Glomerular endothelial cell (primary cell): Measurements from ENCODE around the gene KCNA3. TPM values are rescaled to one million over a fixed set of nuclear protein-coding genes. Genes with fewer than 3 reads are reported as not detected.

Source experiments
- DNase-seq: peaks from one replicate; pipeline ENCODE4 v3.0.0-alpha.2; 2011; ENCODE audit warnings: low read depth, low spot score; ENCODE audit errors: extremely low read depth
- total RNA-seq: library from RNA; depleted of rRNA; stranded (reverse); fragments of >200 nt; gene quantifications from 2 replicates; pipeline ENCODE4 v1.2.3, GENCODE V29; 2015

The KCNA3 gene
- total RNA-seq, result not detected in 2 replicates

DNA sequence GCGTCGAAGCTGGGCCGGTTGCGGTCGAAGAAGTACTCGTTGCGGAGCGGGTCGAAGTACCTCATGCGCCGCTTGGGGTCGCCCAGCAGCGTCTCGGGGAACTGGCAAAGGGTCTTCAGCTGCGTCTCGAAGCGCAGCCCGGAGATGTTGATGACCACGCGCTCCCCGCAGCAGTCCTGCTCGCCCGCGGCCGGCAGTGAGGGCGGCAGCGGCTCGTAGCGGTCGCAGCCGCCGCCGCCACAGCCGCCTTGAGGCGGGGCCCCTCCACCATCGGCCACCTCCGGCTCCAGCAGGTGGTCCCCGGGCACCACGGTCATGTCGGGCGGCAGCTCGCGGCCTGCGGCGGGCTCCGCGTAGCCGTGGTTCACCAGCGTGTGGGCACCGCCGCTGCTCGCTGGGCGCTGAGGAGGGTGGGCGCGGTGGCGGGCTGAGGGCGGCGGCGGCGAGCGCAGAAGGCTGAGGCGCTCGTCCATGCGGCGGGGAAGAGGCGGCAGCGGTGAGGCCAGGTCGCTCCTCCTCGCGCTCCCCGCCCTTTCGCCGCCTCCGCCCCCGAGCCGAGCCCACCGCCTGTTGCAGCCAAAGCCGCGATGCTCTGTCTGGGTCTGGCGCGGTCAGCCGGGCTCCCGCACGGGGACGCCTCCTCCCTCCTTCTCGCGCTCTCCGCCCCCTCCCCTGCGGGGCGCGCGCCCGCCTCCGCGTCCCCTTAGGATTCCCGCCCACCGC lies at the start of gene KCNA3:
Gene KCNA3 (minus strand): TSS at position 604 of the 723 bp plus-strand sequence. CDS start 131 bp downstream, at position 473.
- no peak for DNase-seq

DNA sequence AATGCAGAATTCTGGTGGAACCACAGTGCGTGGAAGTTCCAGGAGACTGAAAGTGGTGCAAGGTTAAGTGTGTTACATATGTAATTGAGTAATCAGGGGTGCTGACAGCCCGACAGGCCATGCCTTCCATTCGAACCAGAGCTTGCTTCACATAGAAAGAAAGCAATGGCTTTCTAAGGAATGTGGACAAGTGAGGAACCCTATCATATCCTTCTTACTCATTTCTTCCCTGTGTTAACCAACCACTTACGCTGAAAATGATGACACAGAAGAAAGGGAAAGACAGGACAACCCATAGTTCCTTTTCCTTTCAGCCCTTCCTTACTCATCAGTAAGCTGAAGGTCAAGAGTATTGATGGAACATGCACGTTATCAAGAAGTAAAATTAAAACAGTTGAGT lies 48.1 kb upstream of the KCNA3 start:
- no peak for DNase-seq

DNA sequence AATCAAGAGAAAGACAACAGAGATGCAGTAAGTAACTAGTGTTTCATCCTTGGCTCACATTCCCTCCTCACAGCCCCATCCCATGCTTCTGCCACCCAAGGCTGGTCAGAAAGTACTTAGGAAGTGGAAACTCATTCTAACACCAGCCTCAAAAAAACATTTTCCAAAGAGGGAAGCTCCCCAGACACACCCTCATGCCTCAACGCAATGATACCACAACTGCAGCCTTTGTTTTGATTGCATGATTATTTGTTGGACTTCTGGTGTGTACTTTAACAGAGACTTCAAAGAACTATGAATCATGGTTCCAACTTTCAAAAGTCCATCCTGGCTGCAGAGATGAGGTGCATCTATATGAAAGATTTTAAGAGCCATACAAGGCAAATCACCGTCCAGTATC lies 45.2 kb upstream of the KCNA3 start:
- no peak for DNase-seq

DNA sequence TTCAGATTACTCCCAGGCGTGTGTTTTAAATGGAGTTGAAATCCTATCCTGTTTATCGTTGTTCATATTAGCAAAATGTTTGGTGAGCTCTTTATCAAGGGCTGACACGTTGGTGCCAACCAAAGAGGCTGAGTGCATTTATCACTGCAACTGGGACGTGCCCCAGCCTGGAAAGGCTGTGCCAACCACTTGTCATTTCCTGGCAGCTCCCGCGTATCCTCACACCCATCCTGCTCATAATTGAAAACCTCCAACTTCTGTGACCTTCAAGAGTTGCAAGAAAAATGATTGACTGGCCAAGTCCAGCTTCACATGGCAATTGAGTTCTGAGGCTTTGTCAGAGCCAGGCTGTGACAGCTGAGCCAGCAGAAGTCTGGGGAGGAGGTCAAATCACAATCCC lies 43.7 kb upstream of the KCNA3 start:
- DNase-seq, result no peak

DNA sequence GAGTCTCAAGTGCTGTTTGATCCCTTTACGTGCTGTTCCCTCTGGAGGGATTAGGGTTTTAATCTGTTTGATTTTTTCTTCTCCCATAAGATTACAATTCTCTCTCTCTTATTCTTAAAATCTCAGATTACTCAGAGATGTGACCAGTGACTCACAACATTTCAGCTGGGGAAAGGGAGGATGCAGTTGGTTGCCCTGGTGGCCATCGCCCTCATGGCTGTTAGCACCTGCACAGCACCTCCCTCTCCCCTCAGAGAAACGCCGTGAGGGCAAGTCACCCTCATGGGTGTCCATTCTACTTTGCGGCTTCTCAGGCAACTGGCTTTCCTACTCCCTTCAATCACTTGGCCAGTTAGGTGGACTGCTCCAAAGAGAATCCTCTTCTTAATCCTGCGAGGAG lies 42.4 kb upstream of the KCNA3 start:
- no peak for DNase-seq

DNA sequence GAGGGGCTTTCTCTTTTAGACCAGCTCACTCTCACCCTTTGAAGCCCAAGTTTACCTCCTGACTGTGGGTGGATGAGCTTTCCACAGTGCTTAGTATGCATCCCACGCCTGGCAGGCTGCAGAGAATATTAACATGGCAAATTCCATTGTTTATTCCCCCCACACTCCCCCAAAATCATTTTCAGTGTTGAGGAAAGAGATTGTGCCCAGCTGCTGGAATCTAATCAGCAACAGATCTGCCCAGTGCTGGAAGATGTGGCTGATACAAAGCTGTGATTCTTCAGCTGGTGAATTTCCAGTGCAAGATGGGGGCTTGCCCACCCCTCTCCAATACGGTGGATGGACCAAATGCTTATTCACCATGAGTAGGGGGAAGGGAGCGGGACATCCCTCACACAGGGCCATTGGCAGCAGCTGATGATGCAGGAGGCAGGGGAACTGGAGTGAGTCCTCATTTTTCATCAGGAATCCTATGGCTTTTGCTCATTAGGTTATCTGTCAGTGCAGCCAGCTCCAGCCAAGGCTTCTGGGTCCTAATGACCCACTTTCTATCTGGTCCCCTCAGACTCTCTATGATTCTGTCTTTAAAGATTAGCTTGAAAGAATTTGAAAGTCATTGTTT lies 39.7 kb upstream of the KCNA3 start:
- DNase-seq, result no peak

DNA sequence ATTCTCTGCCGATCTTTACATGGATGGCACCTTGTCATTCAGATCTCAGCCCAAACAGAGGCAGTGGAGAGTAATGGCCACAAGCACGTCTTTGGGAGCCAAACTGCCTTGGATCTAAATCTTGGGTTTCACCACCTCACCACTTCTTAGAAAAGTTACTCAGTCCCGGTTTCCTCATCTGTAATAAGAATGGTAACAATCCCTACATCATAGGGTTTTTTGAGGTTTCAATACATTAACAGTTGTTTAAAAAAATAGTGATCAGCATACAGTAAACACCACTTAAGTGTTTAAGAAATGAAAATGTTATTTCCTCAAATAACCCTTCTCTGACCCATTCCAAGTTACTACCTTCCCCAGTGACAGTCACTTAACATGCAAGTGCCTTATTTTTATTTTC lies 38.5 kb upstream of the KCNA3 start:
- no peak for DNase-seq

DNA sequence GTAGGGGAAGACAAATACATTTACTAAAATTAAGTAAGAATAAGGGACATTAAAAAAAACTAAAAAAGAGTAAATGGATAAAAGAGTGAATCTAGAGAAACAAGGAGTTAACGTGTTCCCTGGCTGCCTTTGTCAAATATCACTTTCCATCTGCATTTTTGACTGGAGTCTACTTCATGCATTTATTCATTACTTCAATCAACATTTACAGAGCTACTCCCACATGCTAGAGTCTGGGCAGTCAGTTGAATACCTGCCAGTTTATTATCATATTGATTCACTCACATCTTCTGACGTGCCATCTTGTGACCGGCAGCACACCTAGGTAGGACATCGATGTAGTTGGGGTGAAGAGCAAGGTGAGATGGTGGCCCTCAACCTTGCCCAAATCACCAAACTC lies 35.6 kb upstream of the KCNA3 start:
- no peak for DNase-seq

DNA sequence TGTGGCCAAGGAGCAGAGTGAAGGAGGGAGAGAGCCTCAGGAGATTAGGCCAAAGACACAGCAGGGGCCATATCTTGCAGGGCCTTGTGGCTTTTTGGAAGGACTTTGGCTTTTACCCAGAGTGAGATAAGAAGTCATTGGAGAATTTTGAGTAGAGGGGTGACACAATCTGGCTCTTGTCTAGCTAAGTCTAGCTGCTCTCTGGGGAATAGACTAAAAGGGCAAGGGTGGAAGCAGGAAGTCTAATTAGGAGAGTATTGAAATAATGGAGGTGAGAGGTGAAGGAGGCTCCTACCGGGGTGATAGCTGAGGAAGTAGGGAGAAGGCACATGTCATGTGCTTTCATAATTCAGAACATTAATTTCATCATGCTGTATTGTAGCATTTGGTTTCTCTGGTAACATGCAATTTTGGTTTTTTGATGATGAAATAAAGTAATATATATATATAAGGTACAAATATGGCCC lies 34.3 kb upstream of the KCNA3 start:
- DNase-seq, result no peak

DNA sequence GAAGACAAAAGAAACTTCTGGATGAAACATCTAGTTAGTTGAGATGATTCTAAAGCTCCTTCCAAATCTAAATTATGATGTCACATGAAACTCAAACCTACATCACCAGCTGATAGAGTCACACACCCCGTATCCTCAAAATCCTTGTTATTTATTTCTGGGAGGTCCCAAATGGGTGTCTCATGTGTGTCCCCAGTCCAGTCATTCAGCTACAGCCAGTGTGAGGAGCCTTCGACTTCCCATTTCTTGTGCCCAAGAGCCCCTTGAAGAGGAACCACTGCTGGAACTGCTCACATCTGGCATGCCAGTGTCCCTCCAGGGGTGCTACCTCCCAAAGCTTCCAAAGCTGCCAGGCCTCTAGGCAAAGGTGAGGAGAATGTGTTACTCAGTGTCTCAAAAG lies 32.5 kb upstream of the KCNA3 start:
- no peak for DNase-seq

DNA sequence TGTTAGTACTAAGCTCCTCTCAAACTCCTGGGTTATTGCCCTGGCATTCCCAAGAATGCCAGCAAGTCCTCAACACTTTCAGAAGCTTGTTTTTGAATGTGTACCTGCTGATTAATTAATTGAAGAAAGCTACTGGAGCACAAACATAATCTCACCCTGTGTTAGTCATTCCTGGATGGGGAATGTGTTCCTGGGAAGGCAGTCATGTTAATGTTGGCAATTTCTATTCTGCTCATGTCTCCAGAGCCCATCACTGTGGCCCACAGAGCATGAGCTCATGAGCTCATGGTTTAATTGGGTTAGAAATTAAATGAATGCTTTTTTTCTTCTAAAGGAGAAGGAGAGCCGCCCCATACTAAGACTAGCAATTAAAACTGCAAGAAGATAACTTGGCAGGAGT lies 31.9 kb upstream of the KCNA3 start:
- DNase-seq, result no peak

DNA sequence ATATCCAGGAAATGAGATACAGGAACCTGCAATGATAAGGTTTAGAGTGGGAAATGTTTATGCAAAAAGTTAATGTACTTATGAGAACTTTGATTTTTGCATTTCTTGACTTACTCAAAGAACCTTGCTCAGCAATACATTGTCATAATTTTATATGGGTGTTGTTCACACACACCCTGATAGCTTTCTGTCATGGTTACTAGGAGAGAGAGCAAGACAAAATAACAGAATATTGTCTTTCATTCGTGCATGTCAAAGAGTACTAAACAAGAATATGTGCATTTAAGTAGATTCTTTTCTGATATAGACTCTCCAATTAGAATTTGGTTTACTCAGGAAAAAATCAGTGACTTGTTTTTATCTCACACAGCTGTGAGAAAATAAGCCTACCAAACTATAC lies 27.5 kb upstream of the KCNA3 start:
- DNase-seq, result no peak

DNA sequence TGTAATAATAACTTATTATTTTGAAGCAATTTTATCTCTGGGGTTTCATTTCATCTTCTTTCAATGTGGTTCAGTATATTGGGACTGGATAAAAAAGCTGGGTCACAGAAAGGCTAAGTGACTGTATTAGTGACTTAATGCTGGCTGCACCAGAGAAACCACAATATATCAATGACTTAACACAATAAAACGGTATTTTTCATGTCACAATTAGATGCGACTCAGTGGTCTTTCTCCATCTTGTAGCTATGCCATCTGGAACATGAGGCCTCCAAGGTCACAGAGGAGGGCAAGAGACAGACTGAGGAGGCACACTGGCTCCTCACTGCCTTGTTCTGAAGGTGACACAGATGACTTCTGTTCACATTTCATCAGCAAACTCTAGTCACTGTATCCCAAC lies 26.0 kb upstream of the KCNA3 start:
- DNase-seq, result no peak

DNA sequence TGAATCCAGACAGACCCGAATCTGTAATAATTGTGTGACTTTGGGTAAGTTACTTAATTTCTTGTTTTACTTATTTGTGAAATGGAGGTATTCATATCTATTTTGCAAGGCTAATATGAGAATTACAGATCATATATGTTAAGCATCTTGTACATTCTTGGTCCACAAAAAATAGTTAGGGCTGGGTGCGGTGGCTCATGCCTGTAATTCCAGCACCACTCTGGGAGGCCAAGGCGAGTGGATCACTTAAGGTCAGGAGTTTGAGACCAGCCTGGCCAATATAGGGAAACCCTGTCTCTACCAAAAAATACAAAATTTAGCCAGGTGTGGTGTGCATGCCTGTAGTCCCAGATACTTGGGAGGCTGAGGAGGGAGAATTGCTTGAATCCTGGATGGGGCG lies 22.9 kb upstream of the KCNA3 start:
- DNase-seq, result no peak

DNA sequence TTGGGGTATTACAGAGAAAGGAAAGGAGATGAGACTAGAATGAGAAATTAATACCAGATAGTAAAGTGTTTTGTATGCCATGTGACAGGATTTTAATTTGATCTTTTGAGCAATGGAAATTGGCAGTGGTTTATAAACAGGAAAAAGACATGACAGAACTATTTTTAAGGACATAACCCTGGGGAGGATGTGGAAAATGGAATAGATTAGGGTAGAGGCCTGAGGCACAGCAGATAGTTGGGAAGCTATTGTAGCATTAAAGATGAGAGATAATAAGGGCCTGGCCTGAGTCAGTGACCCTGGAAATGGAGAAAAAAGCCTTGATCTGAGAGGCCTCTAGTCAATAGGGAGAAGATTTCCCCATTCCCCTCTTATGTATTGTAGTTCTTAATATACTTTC lies 22.1 kb upstream of the KCNA3 start:
- DNase-seq, result no peak

DNA sequence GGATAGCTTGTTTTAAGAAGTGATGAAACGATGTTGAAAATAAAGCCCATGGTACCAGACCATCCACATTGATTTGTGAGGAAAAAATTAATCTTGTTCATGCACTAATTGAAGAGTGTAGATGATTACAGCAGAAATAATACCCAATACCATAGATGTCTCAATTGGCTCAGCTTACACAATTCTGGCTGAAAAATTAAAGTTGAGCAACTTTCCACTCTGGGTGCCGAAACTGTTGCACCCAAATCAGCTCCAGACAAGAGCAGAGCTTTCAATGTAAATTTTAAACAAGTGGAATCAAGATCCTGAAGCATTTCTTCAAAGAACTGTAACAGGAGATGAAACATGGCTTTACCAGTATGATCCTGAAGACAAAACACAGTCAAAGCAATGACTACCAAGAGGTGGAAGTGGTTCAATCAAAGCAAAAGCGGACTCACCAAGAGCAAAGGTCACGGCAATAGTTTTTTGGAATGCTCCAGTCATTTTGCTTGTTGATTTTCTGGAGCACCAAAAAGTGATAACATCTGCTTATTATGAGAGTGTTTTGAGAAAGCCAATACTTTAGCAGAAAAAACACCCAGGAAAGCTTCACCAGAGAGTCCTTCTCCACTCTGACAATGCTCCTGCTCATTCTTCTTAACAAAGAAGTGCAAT lies 16.1 kb upstream of the KCNA3 start:
- no peak for DNase-seq

DNA sequence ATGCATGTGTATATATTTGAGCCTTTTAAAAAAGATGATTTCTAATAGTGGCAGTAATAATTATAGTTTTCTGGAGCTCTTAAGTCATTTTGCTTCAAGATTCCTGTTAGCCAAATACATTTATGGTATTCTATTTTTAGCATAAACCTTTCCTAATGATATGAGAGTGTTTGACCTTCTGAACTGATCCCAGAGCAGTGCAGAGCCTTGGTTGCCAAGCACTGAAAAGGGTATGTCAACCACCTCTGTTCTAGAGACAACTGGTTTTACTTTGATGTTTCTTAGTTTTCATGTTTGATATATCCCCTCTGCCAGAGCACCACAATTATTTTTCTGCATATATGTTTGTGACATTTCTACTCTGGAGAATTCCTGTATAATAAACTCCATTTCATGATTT lies 15.1 kb upstream of the KCNA3 start:
- no peak for DNase-seq

DNA sequence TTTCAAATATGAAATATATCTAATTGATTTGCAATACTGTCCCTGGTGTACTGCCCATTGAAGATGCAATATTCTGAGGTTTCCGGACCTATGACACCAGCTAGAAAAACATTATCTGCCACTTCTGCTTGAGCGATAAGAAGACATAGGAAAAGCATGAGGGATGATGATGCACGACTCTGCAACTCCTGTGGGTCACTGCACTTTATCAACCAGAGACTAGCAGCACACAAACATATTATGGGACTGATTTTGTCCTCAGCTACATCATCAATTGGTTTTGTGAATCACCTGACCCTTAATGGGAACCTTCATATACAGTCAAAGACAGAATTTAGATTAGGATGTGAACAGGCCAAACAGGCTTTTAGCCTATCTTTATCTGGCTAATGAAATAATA lies 13.8 kb upstream of the KCNA3 start:
- DNase-seq, result no peak

DNA sequence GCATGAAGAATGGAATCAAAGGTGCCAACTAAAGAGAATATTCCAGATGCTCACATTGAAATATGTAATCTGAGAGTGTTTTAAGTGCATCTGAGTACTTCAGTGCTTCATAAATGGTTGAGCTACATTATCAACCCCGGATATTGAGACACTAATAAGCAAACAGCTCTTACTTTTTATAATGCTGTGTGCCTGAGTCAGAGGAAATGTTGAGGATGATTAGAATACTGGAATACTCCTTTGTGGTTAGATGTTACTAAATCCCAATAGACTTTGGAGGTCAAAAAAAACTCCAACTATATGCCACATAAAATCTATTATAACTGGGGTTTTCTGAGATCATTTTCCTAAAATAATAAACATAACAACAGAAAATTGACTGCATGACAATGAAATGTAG lies 12.5 kb upstream of the KCNA3 start:
- DNase-seq, result no peak

DNA sequence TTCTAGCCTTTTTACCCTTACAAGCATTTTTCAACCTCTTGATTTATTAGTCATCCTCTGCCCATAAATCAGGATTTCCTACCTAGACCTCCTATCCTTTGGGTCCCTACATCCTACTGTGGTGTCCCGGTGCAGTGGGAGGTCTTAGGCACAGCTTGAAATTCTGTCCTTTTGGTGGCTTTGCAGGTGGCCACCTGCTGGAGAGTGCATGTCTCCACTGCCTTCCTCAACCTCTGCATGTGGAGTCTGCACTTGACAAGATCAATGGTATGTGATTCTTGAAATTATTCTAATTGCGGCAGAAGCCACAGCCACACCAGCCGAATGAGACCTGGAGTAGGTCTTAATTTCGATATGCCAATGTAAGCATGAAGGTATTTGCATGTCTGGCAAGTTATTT lies 11.4 kb upstream of the KCNA3 start:
- DNase-seq, result no peak

DNA sequence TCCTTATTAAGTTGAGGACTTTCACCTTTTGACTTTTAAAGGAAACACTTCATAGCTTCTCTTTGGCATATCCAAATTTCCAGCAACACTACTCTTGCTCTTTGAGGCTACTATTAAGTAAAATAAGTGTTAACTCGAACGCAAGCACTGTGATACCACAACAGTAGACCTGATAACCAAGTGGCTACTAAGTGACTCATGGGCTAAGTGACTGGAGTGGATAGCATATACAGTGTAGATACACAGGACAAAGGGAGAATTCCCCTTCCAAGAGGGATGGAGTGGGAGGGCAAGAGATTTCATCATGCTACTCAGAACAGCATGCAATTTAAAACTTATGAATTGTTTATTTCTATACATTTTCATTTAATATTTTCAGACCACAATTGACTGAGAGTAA lies 9.8 kb upstream of the KCNA3 start:
- no peak for DNase-seq

DNA sequence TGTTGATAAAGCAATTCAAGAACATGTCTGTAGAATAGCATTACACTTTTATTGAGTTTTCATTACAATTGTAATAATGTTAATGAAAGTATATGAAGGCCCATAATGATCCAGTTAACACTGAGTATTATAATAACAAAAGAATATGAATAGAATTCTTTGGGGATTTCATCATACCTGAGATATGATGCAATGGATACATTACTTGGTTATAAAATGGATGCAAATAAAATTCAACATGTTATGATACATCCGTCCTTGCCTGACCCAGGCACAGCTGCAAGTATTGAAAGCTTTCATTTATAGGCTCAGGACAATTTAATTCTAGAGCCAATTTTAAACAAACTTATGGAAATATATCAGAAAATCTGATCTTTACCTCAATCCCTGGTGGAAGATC lies 8.2 kb upstream of the KCNA3 start:
- no peak for DNase-seq
